GM04504 (cell line): ENCODE measurements around the gene PRADC1.

Source experiments
- DNase-seq: peaks from one replicate; pipeline ENCODE4 v3.0.0-alpha.2; 2012; ENCODE audit warnings: low read depth

The PRADC1 gene

GRCh38 chr2:73258913-73259215 lies 25.8 kb upstream of the PRADC1 start:
- no peak for DNase-seq

- no peak for DNase-seq
Measured at GRCh38 chr2:73258186-73258912, 25.3 kb upstream of the PRADC1 start.

- no peak for DNase-seq
Measured at GRCh38 chr2:73257425-73258125, 24.5 kb upstream of the PRADC1 start.

GRCh38 chr2:73257021-73257420 lies 24.0 kb upstream of the PRADC1 start:
- no peak for DNase-seq

GRCh38 chr2:73256618-73256922 lies 23.5 kb upstream of the PRADC1 start:
- no peak for DNase-seq

- DNase-seq = no peak
Measured at GRCh38 chr2:73255907-73256617, 23.0 kb upstream of the PRADC1 start.

GRCh38 chr2:73255007-73255644 lies 22.1 kb upstream of the PRADC1 start:
- no peak for DNase-seq

GRCh38 chr2:73254343-73255006 lies 21.4 kb upstream of the PRADC1 start:
- DNase-seq = no peak

GRCh38 chr2:73253901-73254300 lies 20.9 kb upstream of the PRADC1 start:
- DNase-seq = no peak

- DNase-seq = no peak
Measured at GRCh38 chr2:73253400-73253799, 20.4 kb upstream of the PRADC1 start.

- no peak for DNase-seq
Measured at GRCh38 chr2:73252238-73253027, 19.4 kb upstream of the PRADC1 start.

GRCh38 chr2:73250872-73251846 lies 18.1 kb upstream of the PRADC1 start:
- DNase-seq = no peak

GRCh38 chr2:73249636-73250035 lies 16.6 kb upstream of the PRADC1 start:
- no peak for DNase-seq

GRCh38 chr2:73246850-73247249 lies 13.8 kb upstream of the PRADC1 start:
- no peak for DNase-seq

- no peak for DNase-seq
Measured at GRCh38 chr2:73244580-73244979, 11.5 kb upstream of the PRADC1 start.

GRCh38 chr2:73243884-73244570 lies 11.0 kb upstream of the PRADC1 start:
- peak; percentile 77 for DNase-seq

- no peak for DNase-seq
Measured at GRCh38 chr2:73239776-73240175, 6.7 kb upstream of the PRADC1 start.

- DNase-seq = no peak
Measured at GRCh38 chr2:73238976-73239375, 5.9 kb upstream of the PRADC1 start.

- no peak for DNase-seq
Measured at GRCh38 chr2:73238149-73238548, 5.1 kb upstream of the PRADC1 start.

- DNase-seq = no peak
Measured at GRCh38 chr2:73237168-73237567, 4.1 kb upstream of the PRADC1 start.
